ENCODE data around the gene CDO1.

DNA sequence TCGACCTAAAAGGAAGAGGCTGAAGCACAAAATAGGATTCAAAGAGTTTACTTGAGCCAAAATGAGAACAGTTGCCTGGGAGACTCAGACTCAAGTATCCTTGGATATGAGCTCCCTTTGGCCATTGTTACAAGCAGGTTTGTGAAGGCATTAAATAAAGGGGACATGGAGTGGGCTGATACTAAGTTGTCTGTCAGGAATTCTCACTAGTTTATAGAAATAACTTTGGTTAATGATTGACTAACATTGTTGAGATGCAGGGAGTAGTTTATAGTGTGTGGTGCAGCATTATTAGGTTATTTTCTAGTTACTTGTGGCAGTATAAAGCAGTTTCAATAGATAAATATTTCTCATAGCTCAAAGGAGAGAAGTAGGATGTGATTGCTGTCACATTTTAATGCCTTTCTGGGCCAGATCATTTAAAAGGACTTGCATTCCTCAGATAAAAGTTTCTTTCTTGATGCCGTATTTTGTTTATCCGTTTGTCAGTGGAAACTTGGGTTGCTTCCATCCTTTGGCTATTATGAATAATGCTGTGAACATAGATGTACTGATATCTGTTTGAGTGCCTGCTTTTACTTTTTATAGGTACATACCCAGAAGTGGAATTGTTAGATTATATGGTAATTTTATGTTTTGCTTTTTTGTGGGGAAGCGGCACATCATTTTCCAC lies 34.4 kb upstream of the CDO1 start:
- TF ChIP-seq, protein P1, sequence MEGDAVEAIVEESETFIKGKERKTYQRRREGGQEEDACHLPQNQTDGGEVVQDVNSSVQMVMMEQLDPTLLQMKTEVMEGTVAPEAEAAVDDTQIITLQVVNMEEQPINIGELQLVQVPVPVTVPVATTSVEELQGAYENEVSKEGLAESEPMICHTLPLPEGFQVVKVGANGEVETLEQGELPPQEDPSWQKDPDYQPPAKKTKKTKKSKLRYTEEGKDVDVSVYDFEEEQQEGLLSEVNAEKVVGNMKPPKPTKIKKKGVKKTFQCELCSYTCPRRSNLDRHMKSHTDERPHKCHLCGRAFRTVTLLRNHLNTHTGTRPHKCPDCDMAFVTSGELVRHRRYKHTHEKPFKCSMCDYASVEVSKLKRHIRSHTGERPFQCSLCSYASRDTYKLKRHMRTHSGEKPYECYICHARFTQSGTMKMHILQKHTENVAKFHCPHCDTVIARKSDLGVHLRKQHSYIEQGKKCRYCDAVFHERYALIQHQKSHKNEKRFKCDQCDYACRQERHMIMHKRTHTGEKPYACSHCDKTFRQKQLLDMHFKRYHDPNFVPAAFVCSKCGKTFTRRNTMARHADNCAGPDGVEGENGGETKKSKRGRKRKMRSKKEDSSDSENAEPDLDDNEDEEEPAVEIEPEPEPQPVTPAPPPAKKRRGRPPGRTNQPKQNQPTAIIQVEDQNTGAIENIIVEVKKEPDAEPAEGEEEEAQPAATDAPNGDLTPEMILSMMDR (IDR thresholded peaks at IDR 0.05) = no peak
- TF ChIP-seq POLR2A (IDR thresholded peaks at IDR 0.05) = no peak
